HG03175 (cell line): ENCODE measurements around the gene TTC39C.

ENCODE experiments used
- ATAC-seq: cut with Tn5 transposase; IDR thresholded peaks from one replicate; pipeline ENCODE4 v1.9.1; 2021; ENCODE audit warnings: mild to moderate bottlenecking, moderate library complexity; ENCODE audit not compliant: unreplicated experiment

Gene TTC39C

DNA sequence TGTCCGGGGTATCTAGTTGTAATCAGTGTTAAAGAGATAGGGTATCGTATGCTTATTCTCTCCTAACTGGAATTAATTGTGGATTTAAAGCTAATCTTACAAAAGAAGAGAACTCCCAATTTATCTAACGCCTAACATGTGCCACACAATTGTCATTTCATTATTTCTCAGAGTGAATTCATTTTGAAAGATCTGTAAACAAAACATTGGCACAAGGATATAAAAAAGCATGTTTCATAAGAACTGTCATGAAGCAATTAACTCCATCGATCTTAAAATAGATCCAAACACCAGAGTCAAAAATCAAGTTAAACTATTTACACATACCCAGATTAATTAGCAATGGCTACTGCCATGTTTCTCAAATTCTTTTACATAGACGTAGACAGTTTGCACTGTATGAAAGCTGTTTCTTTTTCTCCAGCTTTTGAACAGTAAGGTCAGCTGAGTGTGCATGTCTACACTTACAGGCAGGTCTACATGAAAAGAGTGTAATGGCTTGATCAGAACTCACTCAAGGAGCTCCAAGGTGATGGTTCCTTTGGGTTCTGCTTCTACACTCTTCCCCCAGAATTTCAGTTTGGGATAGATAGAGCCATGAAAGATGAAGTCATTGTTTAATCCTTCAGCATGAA is 163.1 kb downstream of the TTC39C start:
- ATAC-seq = no peak

DNA sequence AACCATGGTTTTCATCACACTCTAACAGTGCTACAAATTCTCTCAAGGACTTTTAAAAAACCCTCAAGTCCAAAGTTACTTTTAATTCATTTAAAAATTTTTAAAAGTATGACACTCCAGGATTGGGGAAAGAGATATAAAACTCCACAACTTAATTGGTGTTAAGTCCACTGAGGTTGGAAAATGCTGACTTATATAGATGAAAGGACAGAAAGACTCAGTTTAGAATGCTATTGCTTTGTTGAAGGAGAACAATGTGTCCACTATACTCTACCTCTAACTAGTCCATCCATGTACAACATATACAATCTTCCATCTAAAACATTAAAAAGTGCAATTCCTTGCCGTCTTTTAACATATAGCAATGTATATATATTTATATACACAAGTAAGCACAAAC is 165.5 kb downstream of the TTC39C start:
- no peak for ATAC-seq

DNA sequence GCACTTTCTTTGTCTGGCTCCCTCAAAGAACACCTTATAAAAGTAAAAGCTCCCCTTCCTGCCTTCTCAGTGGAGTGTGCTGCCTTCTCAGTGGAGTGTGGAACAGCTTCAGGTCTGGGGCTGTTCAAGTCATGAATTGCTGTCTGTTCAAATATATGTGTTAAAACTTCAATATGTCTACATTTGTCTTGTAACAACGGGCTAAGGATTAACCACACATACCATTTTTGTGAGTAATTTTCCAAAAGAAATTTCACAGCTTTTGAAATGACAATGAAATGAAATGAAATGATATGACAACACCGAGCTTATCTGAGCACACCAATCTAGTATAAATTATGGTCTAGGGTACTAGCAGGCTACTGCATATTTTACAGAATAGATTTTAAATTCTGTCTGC is 167.3 kb downstream of the TTC39C start:
- no peak for ATAC-seq
